Amniotic epithelial cell (primary cell): ENCODE data around the gene NPW.

Experiments used
- DNase-seq: peaks from one replicate; pipeline ENCODE4 v3.0.0-alpha.2; 2010; ENCODE audit warnings: low read depth

The NPW gene

GRCh38 chr16:2023092-2024031 lies 3.8 kb downstream of the NPW start:
- DNase-seq = peak; percentile 72

DNA sequence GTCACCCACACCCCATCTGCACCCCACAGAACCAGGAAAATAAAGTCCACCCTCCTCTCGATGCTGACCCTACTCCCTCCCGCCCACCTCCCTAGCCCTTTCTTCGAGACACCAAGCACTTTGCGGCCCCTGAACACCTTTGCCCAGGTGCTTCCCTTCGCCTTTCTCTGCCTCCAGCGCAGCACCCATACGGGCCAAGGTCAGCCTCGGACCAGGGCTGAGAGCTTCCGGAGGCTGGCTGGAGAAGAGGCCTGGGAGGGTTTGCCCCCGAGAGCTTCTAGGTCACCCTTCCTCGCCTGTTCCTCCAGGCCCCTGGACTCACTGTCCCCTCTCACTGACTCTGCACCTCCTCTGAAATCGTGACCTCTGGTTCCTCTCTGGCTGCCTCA lies 4.4 kb downstream of the NPW start:
- DNase-seq = no peak

DNA sequence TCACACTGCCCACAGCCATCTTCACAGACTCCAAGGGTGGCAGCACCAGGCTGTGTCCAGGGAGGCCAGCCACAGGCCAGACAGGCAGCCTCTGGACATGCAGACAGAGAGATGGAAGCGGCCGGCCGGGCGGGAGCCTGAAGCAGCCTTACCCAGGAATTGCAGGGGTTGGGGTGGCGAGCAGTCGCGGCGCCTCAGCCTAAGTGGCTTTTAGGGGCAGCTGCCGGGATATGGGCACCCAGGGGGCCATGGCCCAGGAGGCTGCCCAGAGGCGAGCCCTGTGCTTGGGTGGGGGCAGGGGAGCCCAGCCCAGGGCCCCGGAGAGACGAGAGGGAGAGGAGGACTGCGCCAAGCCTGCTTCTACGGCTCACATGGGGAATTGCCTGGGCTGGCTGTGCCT lies 5.7 kb downstream of the NPW start:
- DNase-seq = no peak

GRCh38 chr16:2025878-2026460 lies 6.4 kb downstream of the NPW start:
- DNase-seq = no peak

DNA sequence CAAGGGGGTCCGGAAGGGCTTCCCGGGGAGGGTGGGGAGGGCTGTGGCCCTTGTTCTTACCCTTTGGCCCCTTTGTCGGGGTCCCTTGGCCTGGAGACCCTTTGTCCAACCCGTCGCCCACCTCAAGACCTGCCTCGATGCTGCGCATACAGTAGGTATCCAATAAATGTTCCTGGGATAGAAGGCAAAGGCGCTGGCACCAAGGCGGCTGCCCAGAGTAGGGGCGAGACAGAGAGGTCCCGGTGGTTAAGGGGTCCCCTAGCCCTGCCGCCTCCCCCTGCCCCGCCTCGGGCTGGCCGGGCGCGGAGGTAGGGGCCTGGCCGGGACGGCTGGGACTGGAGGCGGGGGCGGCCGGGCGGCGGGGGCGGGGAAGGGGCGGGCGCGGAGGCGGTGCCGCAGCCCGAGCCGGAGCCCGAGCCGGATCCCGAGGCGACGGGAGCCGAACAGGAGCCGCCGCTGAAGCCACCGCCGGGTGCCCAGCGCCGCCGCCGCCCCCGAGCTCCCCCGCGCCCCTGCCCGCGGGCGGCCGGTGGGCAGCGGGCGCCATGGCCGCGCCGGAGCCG lies 7.0 kb downstream of the NPW start, which contains the start of gene NHERF2:
NHERF2 (plus strand) TSS at position 442 of the 563 bp plus-strand sequence; CDS start at position 546, 104 bp downstream.
- DNase-seq = no peak

- no peak for DNase-seq
Measured at GRCh38 chr16:2027024-2028010, 7.7 kb downstream of the NPW start.

DNA sequence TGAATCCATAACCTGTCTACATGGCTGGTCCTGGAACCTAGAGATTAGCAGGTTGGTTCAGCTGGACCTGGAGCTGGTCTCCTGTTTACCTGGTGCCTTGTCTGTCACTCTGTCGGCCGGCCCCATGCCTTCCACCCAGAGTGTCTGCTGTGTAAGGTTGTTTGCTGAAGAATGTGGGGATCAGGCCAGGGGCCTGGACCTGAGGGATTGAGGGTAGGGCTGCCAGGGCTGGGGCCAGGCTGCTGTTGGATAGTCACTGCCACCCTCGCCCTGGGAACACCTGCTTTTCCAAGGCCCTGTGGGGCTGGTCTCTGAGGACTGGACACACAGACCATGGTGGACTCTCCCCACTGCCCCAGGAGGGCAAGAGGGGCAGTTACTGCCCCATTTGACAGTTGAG lies 8.6 kb downstream of the NPW start:
- DNase-seq = no peak

DNA sequence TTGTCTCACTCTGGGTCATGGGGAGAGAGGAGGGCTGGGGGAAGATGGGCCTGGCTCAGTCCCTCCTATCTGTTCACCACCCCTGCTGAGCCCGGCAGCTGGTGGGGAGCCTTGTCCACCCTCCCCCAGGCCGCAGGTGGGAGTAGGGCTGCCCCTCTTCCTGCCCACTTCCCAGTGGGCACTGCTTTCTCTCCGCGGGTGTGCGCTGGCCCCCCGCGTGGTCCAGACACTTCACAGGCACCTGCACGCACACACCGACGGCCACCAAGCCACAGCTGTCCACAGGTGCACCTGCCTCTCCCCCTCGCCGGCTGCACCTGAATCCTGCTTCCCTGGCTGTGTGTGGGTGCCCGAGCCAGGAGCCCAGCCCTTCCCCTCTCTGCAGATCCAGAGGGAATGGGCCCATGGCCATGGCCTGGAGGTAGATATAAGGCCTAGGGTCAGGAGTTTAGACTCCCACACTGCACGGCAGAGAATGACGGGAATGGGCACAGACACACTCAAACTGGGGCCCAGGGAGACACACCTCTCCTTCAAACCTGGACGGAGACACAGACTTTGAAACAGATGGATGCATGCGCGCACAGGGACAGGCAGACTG lies 9.1 kb downstream of the NPW start:
- no peak for DNase-seq

- no peak for DNase-seq
Measured at GRCh38 chr16:2029350-2029749, 9.8 kb downstream of the NPW start.

DNA sequence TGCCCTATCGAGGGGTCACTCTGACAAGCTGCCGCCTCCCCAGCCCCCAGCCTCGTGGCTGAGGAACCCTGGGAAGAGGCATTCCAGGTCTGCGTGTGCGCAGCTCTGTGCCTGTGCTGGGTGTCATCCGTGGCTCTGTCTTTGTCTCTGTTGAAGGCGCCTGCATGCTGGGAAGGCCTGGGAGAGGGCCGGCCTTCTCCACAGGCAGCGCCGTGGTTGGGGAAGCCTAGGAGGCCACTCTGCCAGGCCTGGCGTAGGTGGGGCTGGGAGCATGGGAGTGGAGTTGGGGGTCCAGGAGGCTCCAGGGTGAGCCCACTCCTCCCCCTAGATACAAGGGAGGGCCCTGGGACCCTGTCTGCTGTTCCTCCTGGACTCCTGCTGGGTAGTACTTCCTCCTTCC lies 10.5 kb downstream of the NPW start:
- no peak for DNase-seq

DNA sequence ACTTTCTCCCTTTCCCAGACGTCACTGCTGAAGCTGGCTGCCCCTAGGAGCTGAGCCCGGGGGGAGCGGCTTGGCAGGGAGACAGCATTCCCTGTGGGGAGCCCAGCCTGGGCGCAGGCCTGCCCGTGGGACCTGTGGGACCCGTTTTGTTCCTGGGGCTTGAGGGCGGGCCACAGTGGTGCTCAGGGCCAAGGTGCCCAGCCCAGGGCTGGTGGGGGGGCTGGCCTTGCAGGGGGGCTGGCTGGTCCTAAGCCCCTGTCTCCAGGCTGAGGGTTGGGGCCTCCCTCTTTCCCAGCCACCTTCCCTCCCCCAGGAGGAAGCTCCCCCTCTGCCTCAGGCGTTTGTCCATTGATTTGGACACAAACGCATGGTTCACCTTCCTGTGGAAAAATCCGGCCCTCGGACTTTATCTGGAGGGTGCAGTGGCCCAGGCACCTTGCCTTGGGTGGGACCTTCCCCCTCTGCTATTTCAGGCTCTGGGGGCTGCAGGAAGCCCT lies 11.5 kb downstream of the NPW start:
- no peak for DNase-seq

DNA sequence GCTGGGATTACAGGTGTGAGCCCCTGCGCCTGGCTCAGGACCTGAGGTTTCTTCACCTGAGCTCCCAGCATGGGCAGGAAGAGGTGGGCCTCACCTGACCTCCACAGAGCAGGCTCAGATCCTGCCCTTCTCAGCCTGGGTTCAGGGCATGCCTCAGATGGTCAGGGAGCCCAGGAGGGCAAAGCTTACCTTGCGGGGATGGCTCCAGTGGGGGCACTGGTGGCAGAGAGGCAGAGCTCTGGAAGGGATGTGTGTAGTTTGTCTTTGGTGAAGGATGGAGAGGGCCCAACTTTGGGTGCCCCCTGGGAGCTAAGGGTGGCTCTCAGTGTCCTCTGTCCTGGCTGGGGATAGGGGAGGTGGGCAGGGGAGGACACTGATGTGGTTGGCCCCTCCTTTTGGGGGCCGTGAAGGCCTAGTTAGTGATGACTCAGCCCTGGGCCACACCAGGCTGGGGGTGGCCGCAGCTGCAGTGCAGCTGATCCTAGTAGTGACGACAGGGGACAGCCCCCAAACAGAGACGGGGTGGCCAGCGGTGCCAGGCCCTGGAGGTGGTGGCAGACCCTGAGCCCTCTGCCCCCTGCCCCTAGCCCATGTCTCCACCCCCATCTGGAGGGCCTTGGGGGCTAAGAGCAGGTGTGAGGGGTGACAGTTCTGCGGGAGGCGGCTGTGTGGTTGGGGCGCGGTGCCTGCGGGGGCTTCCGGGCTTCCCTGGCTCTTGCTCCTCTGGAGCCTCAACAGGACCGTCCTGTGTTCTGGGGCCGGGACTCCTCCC lies 12.9 kb downstream of the NPW start:
- DNase-seq = no peak

GRCh38 chr16:2033057-2033908 lies 13.7 kb downstream of the NPW start:
- peak; percentile 54 for DNase-seq

DNA sequence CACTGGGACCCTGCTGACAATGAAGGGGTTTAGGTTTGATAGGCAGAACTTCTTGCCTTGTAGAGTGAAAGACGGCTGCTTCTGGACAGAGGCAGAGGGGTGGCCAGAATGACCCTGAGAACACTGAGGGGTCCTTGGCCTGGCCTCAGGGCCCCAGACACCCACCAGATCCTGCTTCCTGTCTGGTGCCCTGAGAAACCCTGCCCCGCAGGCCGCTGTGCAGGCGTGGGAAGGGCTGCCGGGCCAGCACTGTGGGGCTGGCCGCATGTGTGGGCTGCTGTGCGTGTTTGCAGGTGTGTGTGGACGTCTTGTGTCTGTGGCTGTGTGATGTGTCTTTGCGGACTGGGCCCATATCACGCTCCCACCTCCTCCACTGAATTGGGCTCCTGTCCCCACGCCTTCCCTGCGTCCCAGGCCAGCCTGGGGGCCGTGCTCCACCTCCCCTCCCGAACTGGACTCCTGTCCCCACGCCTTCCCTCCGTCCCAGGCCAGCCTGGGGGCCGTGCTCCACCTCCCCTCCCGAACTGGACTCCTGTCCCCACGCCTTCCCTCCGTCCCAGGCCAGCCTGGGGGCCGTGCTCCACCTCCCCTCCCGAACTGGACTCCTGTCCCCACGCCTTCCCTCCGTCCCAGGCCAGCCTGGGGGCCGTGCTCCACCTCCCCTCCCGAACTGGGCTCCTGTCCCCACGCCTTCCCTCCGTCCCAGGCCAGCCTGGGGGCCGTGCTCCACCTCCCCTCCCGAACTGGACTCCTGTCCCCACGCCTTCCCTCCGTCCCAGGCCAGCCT lies 14.5 kb downstream of the NPW start:
- peak; percentile 38 for DNase-seq

GRCh38 chr16:2034696-2035430 lies 15.3 kb downstream of the NPW start:
- DNase-seq = no peak

DNA sequence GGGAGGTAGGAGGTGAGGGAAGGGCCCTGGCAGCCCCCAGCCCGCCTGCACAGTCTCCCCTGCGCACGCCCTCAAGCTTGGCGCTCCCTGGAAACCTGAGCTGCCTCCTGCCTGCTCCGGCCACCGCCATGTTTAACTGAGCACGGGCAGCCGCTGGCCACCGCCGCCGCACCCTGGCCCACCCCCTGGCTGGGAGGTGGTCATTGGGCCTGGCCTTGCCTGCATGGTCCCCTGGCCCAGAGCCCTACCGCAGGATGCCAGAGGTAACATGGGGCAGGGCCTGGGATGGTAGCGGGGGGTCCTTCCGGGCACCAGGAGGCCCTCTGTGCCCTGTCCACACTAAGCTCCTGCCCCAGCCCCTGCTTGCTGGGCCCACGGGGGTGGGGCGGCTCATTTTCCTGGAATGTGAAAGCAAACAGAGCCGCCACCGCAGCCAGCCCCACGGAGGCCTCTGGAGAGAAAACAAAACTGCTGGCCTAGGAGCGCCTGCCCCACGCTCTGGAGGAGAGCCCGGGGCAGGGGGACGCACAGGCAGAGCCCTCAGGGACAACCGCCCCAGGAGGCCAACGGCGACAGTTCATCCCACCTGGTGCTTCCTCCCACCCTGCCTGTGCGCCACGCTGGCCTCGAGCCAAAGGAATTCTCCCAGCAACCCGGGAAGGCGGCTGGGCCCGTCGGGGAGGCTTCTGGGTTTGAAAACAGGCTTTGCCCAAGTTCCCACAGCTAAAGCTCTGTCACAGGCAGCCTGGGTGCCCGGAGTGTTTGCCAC lies 16.0 kb downstream of the NPW start:
- peak; percentile 80 for DNase-seq
